NCI-H187 (cell line): Measurements from ENCODE around the gene AGK.
"Not testable (repeated sequence)": the region's sequence is repeated elsewhere in the genome, so short reads cannot be mapped to it uniquely, and the experiment has no call there.

ENCODE experiments used
- DNase-seq, 2 experiments: peaks; one replicate each; lab custom pipeline; 2025; lab: John Stamatoyannopoulos, UW

Gene AGK

DNA sequence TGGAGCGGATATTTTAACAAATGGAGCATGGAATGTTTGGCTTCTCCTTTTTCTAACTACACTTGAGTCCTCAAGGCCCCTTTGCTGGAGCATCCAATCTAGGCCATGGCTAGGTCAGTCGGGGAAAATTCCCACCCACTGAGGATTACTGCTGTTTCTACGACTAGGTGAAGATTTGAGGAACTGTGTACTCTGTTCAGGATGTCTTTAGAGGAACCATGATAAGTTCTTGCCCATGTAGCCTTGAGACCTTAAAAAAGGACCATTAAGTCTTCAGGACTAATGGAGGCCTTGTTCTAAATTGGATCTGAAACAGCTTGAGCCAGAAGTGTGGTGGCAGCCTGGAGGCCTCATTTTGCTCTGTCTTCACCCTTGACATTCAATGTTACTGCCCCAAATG lies 6.2 kb downstream of the AGK start:
- no peak for DNase-seq

DNA sequence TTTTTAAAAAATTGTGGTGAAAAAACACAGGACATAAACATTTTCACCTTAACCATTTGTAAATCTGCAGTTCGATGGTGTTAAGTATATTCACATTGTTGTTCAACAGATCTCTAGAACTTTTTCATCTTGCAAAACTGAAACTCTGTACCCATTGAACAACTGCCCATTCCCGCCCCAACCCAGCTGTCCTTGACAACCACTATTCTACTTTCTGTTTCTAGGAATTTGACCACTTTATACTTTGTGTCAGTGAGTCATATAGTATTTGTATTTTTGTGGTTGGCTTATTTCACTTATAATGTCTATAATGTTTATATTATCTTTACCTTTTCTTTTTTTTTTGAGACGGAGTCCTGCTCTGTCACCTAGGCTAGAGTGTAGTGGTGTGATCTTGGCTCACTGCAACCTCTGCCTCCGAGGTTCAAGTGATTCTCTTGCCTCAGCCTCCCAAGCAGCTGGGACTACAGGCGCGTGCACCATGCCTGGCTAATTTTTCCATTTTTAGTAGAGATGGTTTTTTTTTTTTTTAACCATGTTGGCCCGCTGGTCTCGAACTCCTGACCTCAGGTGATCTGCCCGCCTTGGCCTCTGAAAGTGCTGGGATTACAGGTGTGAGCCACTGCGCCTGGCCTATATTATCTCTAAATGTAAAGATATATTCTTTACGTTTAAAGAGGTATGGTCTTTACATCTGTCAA lies 6.8 kb downstream of the AGK start:
- not testable (repeated sequence) for DNase-seq

DNA sequence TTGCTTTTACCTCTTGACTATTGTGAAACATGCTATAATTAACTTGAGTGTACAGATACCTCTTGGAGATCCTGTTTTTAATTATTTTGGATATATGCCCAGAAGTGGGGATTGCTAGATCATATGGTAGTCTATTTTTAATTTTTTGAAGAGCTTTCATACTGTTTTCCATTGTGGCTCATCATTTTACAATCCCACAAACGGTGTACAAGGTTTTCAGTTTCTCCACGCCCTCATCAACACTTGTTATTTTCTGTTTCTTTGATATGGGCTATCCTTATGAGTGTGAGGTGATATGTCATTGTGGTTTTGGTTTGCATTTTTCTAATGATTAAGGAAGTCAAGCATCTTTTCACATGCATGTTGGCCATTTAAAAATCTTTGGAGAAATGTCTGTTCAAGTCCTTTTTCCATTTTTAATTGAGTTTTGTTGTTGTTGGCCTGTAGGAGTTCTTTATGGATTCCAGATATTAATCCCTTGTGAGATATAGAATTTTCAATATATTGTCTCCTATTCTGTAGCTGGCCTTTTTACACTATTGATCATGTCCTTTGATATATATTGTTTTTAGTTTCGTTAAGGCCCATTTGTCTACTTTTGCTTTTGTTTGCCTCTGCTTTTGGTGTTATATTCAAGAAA lies 7.5 kb downstream of the AGK start:
- DNase-seq, result peak in 1 of 2 experiments; percentile 25

DNA sequence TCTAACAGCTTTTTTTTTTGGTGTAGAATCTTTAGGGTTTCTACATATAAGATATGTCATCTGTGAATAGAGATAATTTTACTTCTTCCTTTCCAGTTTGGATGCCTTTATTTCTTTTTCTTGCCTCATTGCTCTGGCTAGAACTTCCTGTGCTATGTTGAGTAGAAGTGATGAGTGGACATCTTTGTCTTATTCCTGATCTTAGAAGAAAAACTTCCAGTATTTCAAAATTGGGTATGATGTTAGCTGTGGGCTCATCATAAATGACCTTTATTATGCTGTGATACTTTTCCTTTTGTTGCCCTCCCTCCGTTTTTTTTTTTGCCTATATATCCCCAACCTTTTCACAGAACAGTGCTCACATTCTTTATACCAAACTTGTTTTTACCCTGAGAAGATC lies 8.8 kb downstream of the AGK start:
- DNase-seq, result no peak

DNA sequence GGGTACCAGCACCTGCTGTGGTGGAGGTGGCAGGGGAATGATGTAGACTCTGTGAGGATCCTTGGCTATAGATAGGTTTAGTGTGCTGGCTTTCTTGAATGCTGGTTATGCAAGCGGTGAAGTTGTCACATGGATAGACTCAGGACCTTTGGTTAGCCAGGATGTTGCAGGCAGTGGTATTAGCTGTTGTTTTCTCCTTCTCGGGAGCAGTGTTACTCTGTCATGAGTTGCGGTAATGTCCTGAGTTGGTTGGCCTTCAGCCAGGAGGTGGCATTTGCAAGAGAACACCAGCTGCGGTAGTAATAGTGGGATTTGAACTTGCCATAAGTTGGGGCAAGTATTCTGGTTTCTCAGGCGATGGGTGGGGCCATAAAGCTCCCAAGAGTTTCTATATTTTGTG lies 10.8 kb downstream of the AGK start:
- no peak for DNase-seq

DNA sequence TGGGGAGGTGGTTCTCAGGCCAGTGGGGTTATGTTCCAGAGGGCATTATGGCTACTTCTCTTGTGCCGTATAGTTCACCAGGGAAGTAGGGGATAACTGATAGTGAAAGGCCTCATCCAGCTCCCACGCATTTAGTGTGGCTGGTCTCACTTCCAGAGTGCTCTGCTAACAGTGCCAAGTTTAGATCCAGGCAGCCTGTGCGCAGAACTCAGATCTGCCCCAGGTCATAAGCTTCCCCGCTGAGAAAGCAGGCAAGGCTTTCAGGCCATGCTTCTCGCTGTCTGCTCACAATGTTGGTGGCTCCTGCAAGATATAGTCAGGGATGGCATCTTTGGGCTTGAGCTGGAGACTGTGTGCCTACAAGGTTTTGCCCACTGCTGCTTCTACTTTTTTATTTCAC lies 11.3 kb downstream of the AGK start:
- no peak for DNase-seq

DNA sequence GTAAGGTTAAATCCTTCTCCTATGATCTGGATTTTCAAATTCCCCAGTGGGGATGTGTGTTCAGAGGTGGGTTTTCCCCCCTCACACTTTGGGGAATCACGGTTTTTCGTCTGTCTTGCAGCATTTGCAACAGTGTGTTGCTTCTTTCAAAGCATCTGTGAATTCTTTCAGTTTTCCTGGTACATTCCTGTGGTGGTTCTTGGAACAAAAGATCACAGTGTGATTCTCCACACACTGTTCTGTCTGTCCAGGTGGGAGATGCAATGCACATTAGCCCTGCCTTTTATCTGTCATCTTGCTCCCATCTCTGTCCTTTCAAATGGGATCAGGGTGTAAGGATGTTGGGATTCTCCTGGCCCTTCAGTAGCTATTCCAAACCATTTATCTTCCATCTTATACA lies 11.8 kb downstream of the AGK start:
- no peak for DNase-seq

DNA sequence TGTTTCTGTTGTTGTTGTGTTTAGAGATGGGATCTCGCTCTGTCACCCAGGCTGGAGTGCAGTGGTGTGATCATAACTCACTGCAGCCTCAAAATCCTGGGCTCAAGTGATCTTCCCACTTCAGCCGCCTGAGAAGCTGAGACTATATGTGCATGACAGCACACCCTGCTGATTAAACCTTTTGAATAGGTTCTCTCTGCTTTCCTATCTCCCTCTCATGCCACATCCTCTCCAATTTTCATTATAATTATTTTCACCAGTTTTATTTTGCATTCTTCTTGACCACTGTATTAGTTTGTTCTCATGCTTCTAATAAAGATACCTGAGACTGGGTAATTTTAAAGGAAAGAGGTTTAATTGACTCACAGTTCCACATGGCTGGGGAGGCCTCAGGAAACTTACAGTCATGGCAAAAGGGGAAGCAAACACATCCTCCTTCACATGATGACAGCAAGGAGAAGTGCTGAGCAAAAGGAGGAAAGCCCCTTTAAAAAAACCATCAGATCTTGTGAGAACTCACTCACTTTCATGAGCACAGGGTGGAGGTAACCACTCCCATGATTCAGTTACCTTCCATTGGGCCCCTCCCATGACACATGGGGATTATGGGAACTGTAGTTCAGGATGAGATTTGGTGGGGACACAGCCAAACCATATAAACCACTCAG lies 12.9 kb downstream of the AGK start:
- DNase-seq, result no peak

DNA sequence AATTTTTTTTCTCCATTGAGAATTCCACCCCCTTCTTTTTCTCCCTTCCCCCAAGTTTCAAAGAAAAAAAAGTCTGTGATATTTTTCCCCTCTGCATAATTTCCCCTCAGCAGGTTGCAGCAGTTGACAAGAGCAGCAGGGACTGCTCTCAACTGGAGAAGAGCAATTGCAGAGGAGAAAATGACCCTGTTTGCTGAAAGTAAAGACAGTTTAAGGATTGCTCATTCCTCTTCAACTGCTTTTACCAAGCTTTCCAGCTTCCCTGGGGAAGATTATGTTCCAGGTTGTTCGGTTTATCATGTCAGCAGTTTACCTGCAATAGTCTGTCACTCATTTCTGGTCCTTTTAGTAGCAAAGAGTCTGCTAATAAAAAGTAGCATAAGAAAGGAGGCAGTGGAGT lies 16.2 kb downstream of the AGK start:
- DNase-seq, result no peak

DNA sequence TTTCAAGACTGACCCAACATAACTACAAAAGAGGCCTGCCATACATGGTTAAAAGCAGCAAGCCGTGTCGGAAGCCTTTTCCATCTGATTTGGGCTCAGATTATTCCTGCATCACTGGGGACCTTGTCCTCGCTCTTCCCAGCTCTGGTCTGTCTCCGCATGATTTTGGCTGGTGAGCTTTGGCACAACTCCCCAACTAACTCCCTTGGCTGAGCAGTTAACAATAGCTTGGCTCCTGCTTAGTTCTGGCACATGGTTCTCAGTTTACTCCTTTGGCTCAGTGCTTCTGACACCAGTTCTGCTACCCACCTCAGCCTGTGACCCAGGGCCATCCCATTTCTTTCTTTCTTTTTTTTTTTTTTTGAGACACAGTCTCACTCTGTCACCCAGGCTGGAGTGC lies 17.0 kb downstream of the AGK start:
- DNase-seq, result no peak

DNA sequence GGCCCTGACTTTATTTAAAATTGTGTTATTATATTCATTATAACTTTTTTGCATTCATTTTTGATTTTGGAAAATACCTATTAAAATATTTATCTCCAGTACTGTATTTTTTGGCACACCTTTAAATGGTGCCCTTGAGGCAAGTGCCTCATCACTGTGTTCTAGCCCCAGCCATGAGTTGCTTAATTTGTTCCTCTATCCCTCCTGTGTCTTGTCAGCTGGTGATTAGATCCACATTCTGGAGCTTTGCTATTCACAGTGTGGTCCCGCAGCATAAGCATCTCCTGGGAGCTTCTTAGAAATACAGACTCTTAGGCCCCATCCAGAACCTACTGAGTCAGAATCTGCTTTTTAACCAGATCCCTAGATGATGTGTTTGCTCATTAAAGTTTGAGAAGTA lies 19.8 kb downstream of the AGK start:
- DNase-seq, result no peak

DNA sequence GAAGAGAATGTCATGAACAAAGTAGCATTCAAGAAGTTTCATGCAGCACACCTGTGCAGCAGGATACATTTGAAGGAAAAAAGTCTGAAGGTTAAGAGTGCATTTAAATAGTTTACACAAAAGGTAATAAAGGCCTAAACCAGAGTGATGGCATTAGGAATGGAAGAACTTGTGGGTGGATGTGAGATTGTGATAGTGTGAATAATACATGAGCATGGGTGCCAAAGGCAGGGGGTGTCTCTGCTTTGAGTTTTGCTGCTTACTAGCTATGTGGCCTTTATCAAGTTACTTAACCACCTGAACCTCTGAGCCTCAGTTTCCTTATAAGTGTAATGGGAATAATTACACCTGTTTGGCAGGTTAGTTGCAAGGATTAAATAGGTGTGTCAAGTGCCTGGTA lies 21.0 kb downstream of the AGK start:
- no peak for DNase-seq

DNA sequence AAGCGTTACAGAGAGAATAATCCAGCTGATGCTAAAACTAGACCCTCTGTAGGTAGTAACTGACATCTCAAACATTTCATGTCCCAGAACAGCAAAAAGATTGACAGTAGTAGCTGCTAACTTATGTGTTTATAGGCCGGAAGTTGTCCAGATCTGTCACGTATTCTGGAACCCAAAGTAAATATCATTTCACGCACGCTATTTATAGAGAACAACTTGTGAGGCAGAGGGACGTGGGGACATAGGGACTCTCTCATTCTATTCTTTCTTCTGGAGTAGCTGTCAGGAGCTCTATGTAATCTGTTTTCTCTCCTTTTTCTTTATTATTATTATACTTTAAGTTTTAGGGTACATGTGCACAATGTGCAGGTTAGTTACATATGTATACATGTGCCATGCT lies 22.3 kb downstream of the AGK start:
- DNase-seq, result no peak

DNA sequence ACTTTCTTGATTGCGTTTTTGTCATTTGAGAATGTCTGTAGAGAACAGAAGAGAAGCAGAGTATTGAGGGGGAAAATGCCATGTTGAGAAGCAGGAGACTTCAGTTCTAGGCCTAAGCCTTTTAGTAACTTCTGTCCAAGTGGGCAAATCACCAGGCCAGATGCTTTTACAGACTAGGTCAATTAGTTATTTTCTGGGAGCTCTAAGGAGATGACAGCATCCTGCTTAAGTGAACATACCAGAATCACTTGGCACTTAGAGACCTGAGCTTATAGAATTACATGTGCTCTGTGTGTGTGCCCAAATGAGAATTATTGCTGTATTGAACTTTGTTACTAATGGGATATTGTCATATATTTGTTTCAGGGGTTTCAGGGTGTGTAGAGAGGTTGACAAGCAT lies 24.0 kb downstream of the AGK start:
- DNase-seq, result no peak

DNA sequence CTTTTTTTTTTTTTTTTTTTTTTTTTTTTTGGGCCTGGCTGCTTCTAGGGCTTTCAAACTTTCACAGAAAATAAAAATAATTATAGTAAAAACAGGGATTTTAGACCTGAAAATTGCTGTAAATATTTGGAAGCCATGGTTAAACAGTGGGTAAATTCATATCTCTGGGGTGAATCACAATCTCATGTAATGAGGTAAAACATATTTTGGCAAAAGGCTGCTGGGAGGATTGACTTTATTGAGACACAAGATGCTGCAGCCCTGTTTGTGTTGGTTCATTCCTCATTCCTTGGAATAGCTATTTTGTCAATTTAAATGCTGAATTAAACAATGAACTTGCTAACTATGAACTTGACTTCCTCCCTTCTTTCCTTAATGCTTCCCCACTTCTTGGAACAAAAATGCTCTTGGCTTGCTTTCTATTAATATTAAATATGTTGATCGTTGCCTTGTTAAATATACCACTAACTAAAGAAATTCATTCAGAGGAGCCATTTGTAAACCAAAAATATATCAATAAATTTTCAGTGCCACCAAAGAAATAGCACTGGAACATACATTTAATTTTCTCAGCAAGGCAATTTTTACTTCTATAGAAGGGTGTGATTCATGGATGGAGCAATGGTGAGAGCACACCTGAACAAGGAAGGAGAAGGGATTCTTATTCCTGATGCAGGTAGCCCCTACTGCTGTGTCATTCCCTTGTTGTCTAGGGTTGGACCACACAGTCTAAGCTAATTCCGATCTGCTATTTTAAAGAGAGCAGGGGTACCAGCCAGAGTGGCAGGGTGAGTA lies 24.6 kb downstream of the AGK start:
- DNase-seq, result no peak

DNA sequence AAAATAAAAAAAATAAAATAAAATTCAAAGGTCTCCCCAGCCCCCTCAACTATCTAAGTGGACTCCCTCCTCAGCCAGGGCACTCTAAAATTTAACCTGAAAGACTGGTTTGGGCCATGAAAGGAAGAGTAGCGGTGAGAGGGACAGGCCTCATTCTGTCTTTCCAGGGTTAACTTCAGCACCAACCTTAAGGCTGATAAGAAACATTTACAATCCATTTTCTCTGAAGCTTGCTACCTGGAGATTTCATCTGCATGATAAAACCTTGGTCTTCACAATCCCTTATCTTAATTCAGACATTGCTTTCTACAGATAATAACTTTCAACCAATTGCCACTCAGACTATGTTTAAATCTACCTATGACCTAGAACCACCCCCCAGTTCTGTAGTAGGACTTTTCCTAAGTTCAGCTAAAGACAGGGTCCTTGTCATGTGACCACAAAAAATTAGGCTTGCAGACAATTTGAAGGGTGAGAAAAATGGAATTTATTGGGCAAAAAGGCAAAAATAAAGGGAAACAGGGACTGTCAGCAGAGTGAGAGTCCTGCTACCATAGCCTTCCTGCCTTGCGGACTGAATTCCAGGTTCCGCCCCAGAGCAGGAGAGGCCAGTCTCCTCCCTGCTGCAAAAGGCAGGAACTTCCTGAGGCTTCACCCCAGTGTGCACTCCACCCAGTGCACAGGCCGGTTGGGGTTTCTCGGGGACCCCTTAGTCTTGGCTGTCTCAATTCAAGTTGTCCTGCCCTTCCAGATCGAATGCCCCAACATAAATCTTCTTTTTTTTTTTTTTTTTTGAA lies 26.0 kb downstream of the AGK start:
- DNase-seq, result no peak

DNA sequence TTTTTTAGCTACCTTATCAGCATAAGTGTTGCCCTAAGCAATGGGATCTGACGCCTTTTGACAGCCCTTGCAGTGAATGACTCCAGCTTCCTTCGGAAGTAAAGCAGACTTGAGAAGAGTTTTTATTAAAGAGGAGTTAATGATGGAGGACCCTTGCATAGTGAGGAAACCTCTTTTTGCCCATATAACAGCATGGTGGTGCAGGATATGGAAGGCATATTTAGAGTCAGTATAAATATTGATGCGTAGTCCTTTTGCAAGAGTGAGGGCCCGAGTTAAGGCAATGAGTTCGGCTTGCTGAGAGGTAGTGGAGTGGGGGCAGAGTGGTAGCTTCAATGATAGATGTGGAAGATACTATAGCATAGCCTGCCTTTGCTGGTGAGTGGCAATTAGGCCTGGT lies 28.7 kb downstream of the AGK start:
- DNase-seq, result not testable (repeated sequence)

DNA sequence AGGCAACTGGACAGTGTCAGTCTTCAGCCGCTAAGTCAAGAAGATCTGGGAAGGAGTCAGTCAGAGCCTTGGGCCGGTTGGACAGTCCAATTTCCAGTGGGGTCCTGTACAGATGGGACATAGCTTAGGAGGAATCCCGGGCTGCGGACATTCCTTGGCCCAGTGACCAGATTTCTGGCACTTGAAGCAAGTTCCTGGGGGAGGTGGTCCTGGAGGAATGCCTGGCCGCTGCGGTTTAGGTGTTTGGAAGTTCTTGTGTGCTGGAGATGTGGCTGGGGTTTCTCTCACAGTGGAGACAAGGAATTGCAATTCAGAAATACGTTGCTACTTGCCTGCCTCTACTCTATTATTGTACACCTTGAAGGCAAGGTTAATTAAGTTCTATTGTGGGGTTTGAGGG lies 30.9 kb downstream of the AGK start:
- not testable (repeated sequence) for DNase-seq

DNA sequence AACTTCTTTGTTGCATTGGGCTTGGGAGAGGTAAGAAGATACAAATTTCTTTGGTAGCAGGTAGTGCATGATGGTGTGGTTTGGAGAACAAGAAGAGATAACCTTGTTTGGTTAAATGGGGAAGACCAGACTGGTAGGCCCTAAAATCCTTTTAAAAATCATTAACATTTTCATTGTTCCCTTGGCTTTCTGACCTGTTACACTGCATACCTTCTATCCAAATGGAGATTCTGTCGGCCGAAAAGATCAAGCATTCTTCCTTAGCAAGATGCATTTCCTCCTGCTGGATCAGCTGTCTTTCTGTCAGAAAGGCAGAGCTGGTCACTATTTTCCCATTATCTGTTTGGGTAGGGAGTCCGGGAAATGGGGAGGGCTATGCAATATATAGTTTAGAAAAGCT lies 33.7 kb downstream of the AGK start:
- DNase-seq, result no peak

DNA sequence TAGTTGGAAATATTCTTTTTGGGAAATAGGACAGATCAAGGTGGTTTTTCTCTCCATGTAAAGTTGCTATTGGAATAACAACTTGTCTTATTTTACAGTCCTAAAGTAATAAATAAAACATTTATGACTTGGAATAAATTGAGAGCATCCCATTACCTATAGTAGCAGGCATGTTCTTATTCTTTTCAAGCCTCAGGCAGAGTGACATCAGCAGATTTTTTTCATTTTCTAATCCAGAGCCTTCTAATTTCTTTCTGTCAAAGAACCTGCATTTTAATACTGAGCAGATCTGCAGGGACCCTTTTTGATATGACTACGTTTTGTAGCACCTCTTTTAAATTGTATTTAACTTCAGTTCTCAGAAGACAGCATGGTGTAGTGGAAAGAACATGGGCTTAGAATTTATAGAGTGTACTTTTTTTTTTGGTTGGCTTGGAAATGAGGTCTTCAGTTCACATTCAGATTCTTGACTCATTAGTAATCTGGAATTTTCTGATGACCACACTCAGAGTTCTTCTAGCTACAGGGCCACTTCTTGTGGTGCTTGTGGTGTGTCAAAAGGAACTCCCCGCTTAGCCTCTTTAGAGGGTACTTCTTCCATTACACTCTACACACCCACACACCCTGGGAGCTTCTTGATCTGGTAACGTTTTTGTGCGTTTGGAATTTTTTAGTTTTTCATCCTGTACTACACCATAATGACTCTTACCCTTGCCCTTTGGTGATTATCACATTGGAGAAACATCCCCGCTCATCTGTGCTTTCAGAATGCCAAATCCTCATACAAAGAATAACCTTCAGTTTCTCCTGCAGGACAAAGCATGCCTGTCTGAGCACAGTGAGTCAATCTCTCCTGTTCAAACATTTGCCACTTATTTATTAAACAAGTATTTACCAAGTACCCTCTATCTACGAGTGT lies 34.6 kb downstream of the AGK start:
- no peak for DNase-seq

DNA sequence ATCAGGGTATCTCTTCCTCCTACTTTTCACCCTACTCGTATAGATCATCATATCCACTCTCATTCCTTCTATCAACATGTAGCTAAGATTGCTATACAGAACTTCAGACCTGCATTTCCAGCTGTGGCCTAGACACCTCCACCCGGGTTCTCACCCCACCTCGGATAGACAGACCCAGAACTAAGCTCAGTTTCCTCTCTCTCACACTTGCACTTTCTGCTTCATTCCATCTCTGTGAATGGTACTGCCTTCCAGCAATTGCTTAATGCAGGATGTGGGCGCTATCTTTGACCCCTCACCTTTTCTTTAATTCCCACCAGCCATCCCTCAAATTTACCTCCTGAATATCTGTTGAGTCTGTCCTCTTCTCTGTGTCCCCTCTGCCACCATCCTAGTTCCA lies 35.7 kb downstream of the AGK start:
- DNase-seq, result no peak
